Measurements from ENCODE around the gene ATG9A. TPM values are rescaled to one million over a fixed set of nuclear protein-coding genes. Genes with fewer than 3 reads are reported as not detected.

Gene ATG9A
- total RNA-seq, 1 experiment from 2014 or later, result 16.6 TPM

DNA sequence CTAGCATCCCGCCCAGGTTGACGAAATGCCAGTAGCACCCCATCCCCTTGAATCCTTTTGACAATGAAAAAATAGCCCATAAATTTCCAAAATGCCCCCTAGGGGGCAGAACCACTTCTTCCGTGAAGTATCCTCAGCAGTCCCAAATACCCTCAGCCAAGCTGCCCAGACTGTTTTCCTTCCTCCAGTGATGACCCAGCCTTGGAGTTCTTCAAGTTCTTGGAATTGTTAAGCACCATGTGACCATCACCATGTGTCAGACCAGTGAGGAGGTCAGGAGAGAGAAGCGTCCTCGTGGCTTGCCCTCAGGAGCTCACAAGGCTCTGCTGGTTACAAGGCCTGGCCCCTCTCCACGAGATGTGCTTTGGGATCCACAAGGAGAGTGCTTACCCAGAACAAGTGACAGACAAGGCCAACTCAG lies 58.2 kb downstream of the ATG9A start:
- peaks cover 18% of the 10 kb centered on the region for H3K79me2 ChIP-seq (ENCODE audit: low read length)
- no peaks in the 10 kb centered on the region for H3K9me2 ChIP-seq (replicated peaks; ENCODE audit: insufficient read depth, low read length)
- H3K27me3 ChIP-seq (ENCODE audit: low read length), result no peaks in the 10 kb centered on the region
- H3K4me1 ChIP-seq (ENCODE audit: low read length), result peaks cover 7% of the 10 kb centered on the region
- H3K9me3 ChIP-seq (ENCODE audit: low read length), result no peaks in the 10 kb centered on the region
- peaks cover 12% of the 10 kb centered on the region; the same call in 1 of the 2 replicates for H3K36me3 ChIP-seq (ENCODE audit: insufficient read depth, low read length)
- no peak overlapping the region for H3K27ac ChIP-seq (ENCODE audit: low read length)
- H3K9ac ChIP-seq (ENCODE audit: low read length), result no peak overlapping the region
- no peaks in the 10 kb centered on the region for H4K20me1 ChIP-seq (ENCODE audit: insufficient read depth, low read depth, low read length)
- H3K4me3 ChIP-seq (ENCODE audit: low read length), result no peak overlapping the region
- H3K4me2 ChIP-seq (ENCODE audit: low read depth, low read length, poor library complexity, severe bottlenecking), result no peak overlapping the region
- DNase-seq, result peak; percentile 76
- H2AFZ ChIP-seq (ENCODE audit: low read length), result no peak overlapping the region

DNA sequence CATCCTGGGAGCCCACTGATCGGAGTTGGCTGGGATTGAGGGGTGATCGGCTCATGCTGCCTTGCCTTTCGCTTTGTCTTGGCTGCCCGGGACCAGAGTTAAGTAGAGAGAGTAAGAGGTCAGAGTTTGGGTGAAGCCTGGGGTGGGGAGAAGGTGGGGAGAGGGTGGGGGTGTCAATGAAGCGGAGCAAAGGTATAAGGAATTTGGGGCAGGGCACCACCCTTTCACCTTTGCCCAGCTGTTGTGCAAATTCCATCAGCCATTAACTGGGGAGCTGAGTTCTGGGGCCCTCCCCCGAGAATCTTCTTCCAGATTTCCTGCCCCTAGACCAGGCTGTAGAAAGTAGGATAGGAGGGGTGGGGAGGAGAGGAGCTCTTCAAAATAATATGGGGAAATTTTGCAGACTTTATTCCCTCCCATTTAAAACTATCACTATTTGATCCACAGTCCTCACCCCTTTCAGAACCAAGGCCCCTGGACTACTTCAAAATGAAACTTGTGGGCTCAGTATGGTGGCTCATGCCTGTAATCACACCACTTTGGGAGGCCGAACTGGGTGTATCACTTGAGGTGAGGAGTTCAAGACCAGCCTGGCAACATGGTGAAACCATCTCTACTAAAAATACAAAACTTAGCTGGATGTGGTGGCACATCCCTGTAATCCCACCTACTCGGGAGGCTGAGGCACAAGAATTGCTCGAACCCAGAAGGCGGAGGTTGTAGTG lies 59.3 kb downstream of the ATG9A start, which contains the start of gene SLC23A3:
TSS of gene SLC23A3 (minus strand) at position 100 of the 725 bp plus-strand sequence. CDS start at position 55, 45 bp downstream.
- Histone ChIP-seq H2AFZ (ENCODE audit: low read length) (no peak within 1 kb of the TSS), H3K9me2 (replicated peaks; ENCODE audit: insufficient read depth, low read length) (no peaks in the 10 kb centered on the region), H3K4me2 (ENCODE audit: low read depth, low read length, poor library complexity, severe bottlenecking) (no peak within 1 kb of the TSS), H3K27me3 (ENCODE audit: low read length) (no peaks in the 10 kb centered on the region), H3K36me3 (ENCODE audit: insufficient read depth, low read length) (peaks cover 12% of the 10 kb centered on the region; the same call in 1 of the 2 replicates), H3K79me2 (ENCODE audit: low read length) (peaks cover 9% of the 10 kb centered on the region; the same call in 1 of the 2 replicates), H3K9me3 (ENCODE audit: low read length) (no peaks in the 10 kb centered on the region), H3K9ac (ENCODE audit: low read length) (no peak within 1 kb of the TSS), H3K4me1 (ENCODE audit: low read length) (no peaks in the 10 kb centered on the region), H3K4me3 (ENCODE audit: low read length) (no peak within 1 kb of the TSS), H3K27ac (ENCODE audit: low read length) (no peak within 1 kb of the TSS), H4K20me1 (ENCODE audit: insufficient read depth, low read depth, low read length) (no peaks in the 10 kb centered on the region)
- peak; percentile 37 for DNase-seq

Other genes with a start within 250 kb of the ATG9A start
- not detected in 2 replicates for gene FEV, start 244.5 kb downstream of the ATG9A start, total RNA-seq (2014; rRNA removed; shearing (Covaris generic); ENCODE audit: low replicate concordance)
- not detected in 2 replicates for gene CRYBA2, start 236.2 kb downstream of the ATG9A start, total RNA-seq (2014; rRNA removed; shearing (Covaris generic); ENCODE audit: low replicate concordance)
- 0.11 TPM in 1 of 2 replicates, not detected in the other for gene CFAP65, start 188.1 kb downstream of the ATG9A start, total RNA-seq (2014; rRNA removed; shearing (Covaris generic); ENCODE audit: low replicate concordance)
- not detected in 2 replicates for gene IHH, start 168.7 kb downstream of the ATG9A start, total RNA-seq (2014; rRNA removed; shearing (Covaris generic); ENCODE audit: low replicate concordance)
- 10.4 and 21.5 TPM in 2 replicates for gene NHEJ1, start 68.8 kb downstream of the ATG9A start, total RNA-seq (2014; rRNA removed; shearing (Covaris generic); ENCODE audit: low replicate concordance)
- gene SLC23A3, start 59.6 kb downstream of the ATG9A start, total RNA-seq (2014; rRNA removed; shearing (Covaris generic); ENCODE audit: low replicate concordance), result 2.7 and 3.5 TPM in 2 replicates
- gene CNPPD1, start 52.7 kb downstream of the ATG9A start, total RNA-seq (2014; rRNA removed; shearing (Covaris generic); ENCODE audit: low replicate concordance), result 38.7 and 64.8 TPM in 2 replicates
- 61.1 and 93.8 TPM in 2 replicates for gene RETREG2, start 51.4 kb downstream of the ATG9A start, total RNA-seq (2014; rRNA removed; shearing (Covaris generic); ENCODE audit: low replicate concordance)
- gene ZFAND2B, start 22.9 kb downstream of the ATG9A start, total RNA-seq (2014; rRNA removed; shearing (Covaris generic); ENCODE audit: low replicate concordance), result 28.0 and 37.6 TPM in 2 replicates
- gene ABCB6, start 10.7 kb downstream of the ATG9A start, total RNA-seq (2014; rRNA removed; shearing (Covaris generic); ENCODE audit: low replicate concordance), result 14.3 and 28.4 TPM in 2 replicates
- 159 and 230 TPM in 2 replicates for gene ANKZF1, start 170 bp upstream of the ATG9A start, total RNA-seq (2014; rRNA removed; shearing (Covaris generic); ENCODE audit: low replicate concordance)
- gene GLB1L, start 15.8 kb upstream of the ATG9A start, total RNA-seq (2014; rRNA removed; shearing (Covaris generic); ENCODE audit: low replicate concordance), result 4.3 and 6.4 TPM in 2 replicates
- 22.8 and 30.7 TPM in 2 replicates for gene STK16, start 15.8 kb upstream of the ATG9A start, total RNA-seq (2014; rRNA removed; shearing (Covaris generic); ENCODE audit: low replicate concordance)
- not detected in 2 replicates for gene TUBA4B, start 23.6 kb upstream of the ATG9A start, total RNA-seq (2014; rRNA removed; shearing (Covaris generic); ENCODE audit: low replicate concordance)
- gene TUBA4A, start 24.3 kb upstream of the ATG9A start, total RNA-seq (2014; rRNA removed; shearing (Covaris generic); ENCODE audit: low replicate concordance), result 32.6 and 61.8 TPM in 2 replicates
- gene DNAJB2, start 49.7 kb upstream of the ATG9A start, total RNA-seq (2014; rRNA removed; shearing (Covaris generic); ENCODE audit: low replicate concordance), result 30.9 and 55.8 TPM in 2 replicates
- gene PTPRN, start 79.8 kb upstream of the ATG9A start, total RNA-seq (2014; rRNA removed; shearing (Covaris generic); ENCODE audit: low replicate concordance), result not detected in 2 replicates
- gene RESP18, start 103.1 kb upstream of the ATG9A start, total RNA-seq (2014; rRNA removed; shearing (Covaris generic); ENCODE audit: low replicate concordance), result not detected in 2 replicates
- gene DNPEP, start 158.3 kb upstream of the ATG9A start, total RNA-seq (2014; rRNA removed; shearing (Covaris generic); ENCODE audit: low replicate concordance), result 74.6 and 77.9 TPM in 2 replicates
- not detected in 2 replicates for gene DES, start 188.7 kb upstream of the ATG9A start, total RNA-seq (2014; rRNA removed; shearing (Covaris generic); ENCODE audit: low replicate concordance)
- not detected in 2 replicates for gene SPEG, start 205.2 kb upstream of the ATG9A start, total RNA-seq (2014; rRNA removed; shearing (Covaris generic); ENCODE audit: low replicate concordance)

All from Karpas-422 (cell line).